Stimulated activated naive CD8-positive, alpha-beta T cell treated with anti-CD3 and anti-CD28 coated beads, Interleukin-15, Interleukin-2, amounts not matched to agents 100 ng/mL and 50 ng/mL, for 24 hours (primary cell): ENCODE measurements around the gene PPM1A.
A peak's percentile ranks its signal among the peaks of the same experiment; 100 is the strongest.

ENCODE experiments used
- H3K27ac Mint-ChIP-seq: one replicate; pipeline ENCODE4 v1.8.0; 2021; ENCODE audit warnings: mild to moderate bottlenecking, mixed read lengths
- H3K27me3 Mint-ChIP-seq: one replicate; pipeline ENCODE4 v1.8.0; 2021; ENCODE audit warnings: mixed read lengths
- H3K36me3 Mint-ChIP-seq: one replicate; pipeline ENCODE4 v1.8.0; 2021; ENCODE audit warnings: low read depth, mixed read lengths
- H3K4me1 Mint-ChIP-seq: one replicate; pipeline ENCODE4 v1.8.0; 2021; ENCODE audit warnings: low read depth, mixed read lengths
- H3K4me3 Mint-ChIP-seq: one replicate; pipeline ENCODE4 v1.8.0; 2021; ENCODE audit warnings: mild to moderate bottlenecking, mixed read lengths
- H3K9me3 Mint-ChIP-seq: one replicate; pipeline ENCODE4 v1.8.0; 2021; ENCODE audit warnings: mixed read lengths

Gene PPM1A

DNA sequence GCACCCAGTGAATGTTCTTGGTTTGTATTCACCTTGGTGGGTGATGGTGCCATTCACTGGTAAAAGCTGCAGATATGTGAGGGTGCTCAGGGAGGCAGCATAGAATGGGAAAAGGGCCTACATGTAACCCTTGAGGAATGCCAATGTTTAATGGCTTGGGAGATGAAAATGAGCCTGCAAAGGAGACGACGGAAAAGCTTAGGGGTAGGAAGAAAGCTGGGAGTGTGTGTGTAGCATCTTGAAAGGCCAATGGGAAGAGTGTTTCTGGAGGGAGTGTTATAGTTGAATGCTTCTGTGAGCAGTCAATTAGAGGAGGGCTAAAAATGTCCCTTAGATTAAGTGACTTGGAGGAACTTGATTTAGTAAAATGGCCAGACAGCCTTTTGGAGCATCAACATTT is 24.9 kb downstream of the PPM1A start:
- Mint-ChIP-seq H3K4me3 (no peak overlapping the region), H3K4me1 (peaks cover 64% of the 10 kb centered on the region), H3K36me3 (peaks cover 25% of the 10 kb centered on the region), H3K27me3 (no peaks in the 10 kb centered on the region), H3K9me3 (no peaks in the 10 kb centered on the region), H3K27ac (no peak overlapping the region)

- Mint-ChIP-seq H3K27ac (no peak overlapping the region), H3K9me3 (no peaks in the 10 kb centered on the region), H3K4me1 (peaks cover 64% of the 10 kb centered on the region), H3K4me3 (no peak overlapping the region), H3K27me3 (no peaks in the 10 kb centered on the region), H3K36me3 (peaks cover 24% of the 10 kb centered on the region)
Observed at GRCh38 chr14:60274448-60274847, 25.4 kb downstream of the PPM1A start.

- no peak overlapping the region for H3K27ac Mint-ChIP-seq
- H3K4me3 Mint-ChIP-seq = no peak overlapping the region
- no peaks in the 10 kb centered on the region for H3K9me3 Mint-ChIP-seq
- H3K27me3 Mint-ChIP-seq = no peaks in the 10 kb centered on the region
- H3K36me3 Mint-ChIP-seq = peaks cover 18% of the 10 kb centered on the region
- peaks cover 60% of the 10 kb centered on the region for H3K4me1 Mint-ChIP-seq
Observed at GRCh38 chr14:60275932-60276331, 26.9 kb downstream of the PPM1A start.

DNA sequence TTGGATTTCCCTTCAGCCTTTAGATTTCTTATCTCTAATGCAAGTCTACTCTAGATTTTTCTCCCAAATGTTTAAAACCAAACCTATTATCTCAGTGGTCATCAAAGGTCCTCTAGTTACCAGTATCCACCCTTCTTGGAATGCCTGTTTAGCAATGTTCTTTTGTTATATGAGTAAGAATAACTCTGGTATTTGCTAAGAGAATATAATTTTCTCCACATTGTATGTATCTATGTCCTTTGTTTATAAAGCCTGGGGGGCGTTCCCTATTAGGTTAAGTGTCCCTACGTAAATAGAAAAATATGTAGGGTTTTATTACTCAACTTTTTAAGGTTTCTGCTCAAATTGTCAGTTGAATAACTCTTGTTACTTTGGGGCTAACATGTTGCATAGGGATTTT is 27.3 kb downstream of the PPM1A start:
- H3K4me1 Mint-ChIP-seq = peaks cover 57% of the 10 kb centered on the region
- H3K27me3 Mint-ChIP-seq = no peaks in the 10 kb centered on the region
- H3K9me3 Mint-ChIP-seq = no peaks in the 10 kb centered on the region
- H3K36me3 Mint-ChIP-seq = peaks cover 16% of the 10 kb centered on the region
- H3K4me3 Mint-ChIP-seq = no peak overlapping the region
- no peak overlapping the region for H3K27ac Mint-ChIP-seq

- no peaks in the 10 kb centered on the region for H3K27me3 Mint-ChIP-seq
- peaks cover 47% of the 10 kb centered on the region for H3K4me1 Mint-ChIP-seq
- no peak overlapping the region for H3K27ac Mint-ChIP-seq
- H3K36me3 Mint-ChIP-seq = peaks cover 26% of the 10 kb centered on the region
- no peaks in the 10 kb centered on the region for H3K9me3 Mint-ChIP-seq
- H3K4me3 Mint-ChIP-seq = no peak overlapping the region
Observed at GRCh38 chr14:60277605-60278190, 28.7 kb downstream of the PPM1A start.

DNA sequence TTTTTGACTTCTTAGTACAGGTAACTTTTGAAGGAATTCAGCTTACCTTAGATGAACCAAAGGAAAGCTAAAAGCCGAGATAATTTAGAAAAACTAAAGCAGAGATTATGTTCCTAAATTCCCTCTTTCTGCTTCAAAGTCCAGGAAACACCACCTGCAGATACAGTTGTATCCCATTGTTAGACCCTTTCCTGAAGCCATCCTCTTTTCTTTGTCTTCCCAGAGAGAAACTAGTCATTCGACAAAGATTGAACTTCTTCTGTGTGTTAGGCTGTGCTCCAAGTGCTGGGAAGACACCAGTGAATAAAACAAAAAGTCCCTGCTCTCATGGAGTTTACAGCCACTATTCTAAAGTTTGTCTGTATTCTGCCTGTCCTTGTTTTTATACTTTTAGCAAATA is 29.3 kb downstream of the PPM1A start:
- peaks cover 33% of the 10 kb centered on the region for H3K36me3 Mint-ChIP-seq
- peaks cover 45% of the 10 kb centered on the region for H3K4me1 Mint-ChIP-seq
- H3K27ac Mint-ChIP-seq = no peak overlapping the region
- H3K27me3 Mint-ChIP-seq = no peaks in the 10 kb centered on the region
- H3K4me3 Mint-ChIP-seq = no peak overlapping the region
- no peaks in the 10 kb centered on the region for H3K9me3 Mint-ChIP-seq

GRCh38 chr14:60287452-60287851 is 38.4 kb downstream of the PPM1A start:
- H3K9me3 Mint-ChIP-seq = no peaks in the 10 kb centered on the region
- no peaks in the 10 kb centered on the region for H3K27me3 Mint-ChIP-seq
- H3K4me3 Mint-ChIP-seq = no peak overlapping the region
- peaks cover 5% of the 10 kb centered on the region for H3K4me1 Mint-ChIP-seq
- H3K36me3 Mint-ChIP-seq = peaks cover 56% of the 10 kb centered on the region
- H3K27ac Mint-ChIP-seq = no peak overlapping the region

GRCh38 chr14:60288279-60288678 is 39.3 kb downstream of the PPM1A start:
- H3K9me3 Mint-ChIP-seq = no peaks in the 10 kb centered on the region
- H3K36me3 Mint-ChIP-seq = peaks cover 56% of the 10 kb centered on the region
- no peak overlapping the region for H3K4me3 Mint-ChIP-seq
- no peak overlapping the region for H3K27ac Mint-ChIP-seq
- peaks cover under 1% of the 10 kb centered on the region for H3K4me1 Mint-ChIP-seq
- H3K27me3 Mint-ChIP-seq = no peaks in the 10 kb centered on the region

DNA sequence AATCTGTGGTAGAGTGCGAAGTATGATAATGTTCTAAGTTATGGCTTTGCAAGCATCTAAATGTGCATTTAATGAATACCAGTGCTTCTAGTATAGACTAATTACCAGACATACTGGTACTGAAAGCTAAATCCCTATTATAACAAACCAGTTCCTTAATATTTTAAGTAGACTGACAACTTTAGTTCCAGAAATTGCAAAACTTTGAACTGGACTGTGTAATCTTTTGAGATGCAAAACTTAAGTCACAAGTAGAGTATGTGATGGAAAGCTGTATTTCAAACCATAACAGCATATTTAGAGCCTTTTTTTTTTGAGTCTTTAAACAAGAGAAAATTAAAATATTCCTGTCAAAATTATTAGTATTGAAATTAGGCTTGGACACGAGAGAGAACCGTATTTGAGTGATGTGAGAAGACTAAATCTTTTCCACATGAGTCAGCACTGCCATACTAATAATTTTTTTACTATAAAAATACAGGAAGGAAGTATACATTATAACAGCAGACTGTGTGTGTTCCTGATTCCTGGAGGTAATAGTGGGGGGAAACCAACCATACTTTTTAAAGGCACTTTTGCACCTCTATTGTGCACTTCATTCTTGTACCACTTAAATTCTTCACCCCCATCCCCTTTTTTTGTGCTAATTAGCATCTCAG is 45.5 kb downstream of the PPM1A start:
- no peak overlapping the region for H3K4me3 Mint-ChIP-seq
- H3K27ac Mint-ChIP-seq = no peak overlapping the region
- H3K9me3 Mint-ChIP-seq = no peaks in the 10 kb centered on the region
- H3K4me1 Mint-ChIP-seq = no peaks in the 10 kb centered on the region
- peaks cover 38% of the 10 kb centered on the region for H3K36me3 Mint-ChIP-seq
- H3K27me3 Mint-ChIP-seq = no peaks in the 10 kb centered on the region

- no peaks in the 10 kb centered on the region for H3K9me3 Mint-ChIP-seq
- H3K36me3 Mint-ChIP-seq = peaks cover 11% of the 10 kb centered on the region
- H3K27me3 Mint-ChIP-seq = no peaks in the 10 kb centered on the region
- H3K4me3 Mint-ChIP-seq = no peak overlapping the region
- H3K4me1 Mint-ChIP-seq = no peaks in the 10 kb centered on the region
- no peak overlapping the region for H3K27ac Mint-ChIP-seq
Observed at GRCh38 chr14:60300019-60300418, 51.0 kb downstream of the PPM1A start.

- Mint-ChIP-seq H3K4me1 (no peaks in the 10 kb centered on the region), H3K9me3 (no peaks in the 10 kb centered on the region), H3K27me3 (no peaks in the 10 kb centered on the region)
Observed at GRCh38 chr14:60301685-60302084, 52.7 kb downstream of the PPM1A start.

GRCh38 chr14:60302663-60303062 is 53.6 kb downstream of the PPM1A start:
- H3K9me3 Mint-ChIP-seq = no peaks in the 10 kb centered on the region
- H3K36me3 Mint-ChIP-seq = peaks cover 4% of the 10 kb centered on the region
- H3K4me3 Mint-ChIP-seq = no peak overlapping the region
- H3K4me1 Mint-ChIP-seq = no peaks in the 10 kb centered on the region
- H3K27ac Mint-ChIP-seq = no peak overlapping the region
- no peaks in the 10 kb centered on the region for H3K27me3 Mint-ChIP-seq

More at GRCh38 chr14:60301685-60302084, 52.7 kb downstream of the PPM1A start:
- H3K36me3 Mint-ChIP-seq = peaks cover 9% of the 10 kb centered on the region
- no peak overlapping the region for H3K4me3 Mint-ChIP-seq
- H3K27ac Mint-ChIP-seq = peak overlapping the region; percentile 47

GRCh38 chr14:60303745-60304144 is 54.7 kb downstream of the PPM1A start:
- no peaks in the 10 kb centered on the region for H3K4me1 Mint-ChIP-seq
- no peak overlapping the region for H3K4me3 Mint-ChIP-seq
- H3K9me3 Mint-ChIP-seq = no peaks in the 10 kb centered on the region
- H3K27ac Mint-ChIP-seq = no peak overlapping the region
- no peaks in the 10 kb centered on the region for H3K27me3 Mint-ChIP-seq
- peaks cover 4% of the 10 kb centered on the region for H3K36me3 Mint-ChIP-seq

DNA sequence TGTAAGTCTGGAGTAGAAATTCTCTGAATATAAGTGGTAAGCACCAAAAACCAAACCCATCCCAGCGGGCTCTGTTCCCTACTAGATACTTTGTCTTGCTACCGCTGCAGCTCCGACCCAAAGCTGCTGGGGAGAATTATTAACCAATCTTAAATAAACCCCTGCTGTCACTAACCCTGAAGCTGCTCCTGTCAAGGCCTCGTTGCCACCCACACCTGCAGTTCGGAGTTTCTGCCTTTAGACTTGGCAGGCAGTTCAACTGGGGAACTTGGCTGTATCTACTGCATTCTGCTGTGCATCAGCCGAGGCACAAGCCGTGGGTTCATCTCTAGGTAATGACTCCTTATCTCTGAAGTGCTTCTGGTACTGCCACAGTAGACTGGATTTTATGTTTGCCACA is 55.5 kb downstream of the PPM1A start:
- Mint-ChIP-seq H3K4me1 (no peaks in the 10 kb centered on the region), H3K27me3 (no peaks in the 10 kb centered on the region), H3K4me3 (no peak overlapping the region), H3K27ac (no peak overlapping the region), H3K36me3 (peaks cover 4% of the 10 kb centered on the region), H3K9me3 (no peaks in the 10 kb centered on the region)

DNA sequence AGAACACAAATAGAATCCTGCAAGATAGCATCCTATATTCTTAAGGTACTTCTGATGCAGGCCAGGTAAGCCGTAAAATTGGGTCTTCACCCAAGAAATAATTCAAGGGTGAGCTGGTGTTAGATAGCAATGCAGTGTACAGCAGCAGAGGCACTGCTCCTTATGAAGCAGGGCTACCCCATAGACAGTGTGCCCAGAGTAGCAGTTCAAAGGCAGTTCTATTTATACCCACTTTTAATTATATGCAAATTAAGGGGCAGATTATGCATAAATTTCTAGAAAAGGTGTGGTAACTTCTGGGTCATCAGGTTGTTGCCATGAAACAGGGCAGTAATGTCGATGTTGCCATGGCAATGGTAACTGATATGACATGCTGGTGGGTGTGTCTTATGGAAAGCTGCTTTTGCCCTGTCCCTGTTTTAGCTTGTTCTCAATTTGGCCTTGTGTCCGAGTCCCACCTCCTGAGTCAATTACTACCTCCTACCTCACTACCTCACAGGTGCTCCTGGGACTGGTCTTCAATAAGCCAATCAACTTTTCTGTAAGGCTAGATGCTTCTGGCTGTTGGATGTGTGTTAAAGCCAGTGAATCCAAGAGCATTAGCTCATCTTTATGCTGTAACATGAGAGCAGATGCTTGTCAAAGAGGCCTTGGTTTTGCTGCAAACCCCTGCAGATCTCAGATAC is 61.0 kb downstream of the PPM1A start:
- H3K9me3 Mint-ChIP-seq = no peaks in the 10 kb centered on the region
- H3K27ac Mint-ChIP-seq = no peak overlapping the region
- H3K36me3 Mint-ChIP-seq = no peaks in the 10 kb centered on the region
- no peak overlapping the region for H3K4me3 Mint-ChIP-seq
- H3K27me3 Mint-ChIP-seq = peaks cover 3% of the 10 kb centered on the region
- H3K4me1 Mint-ChIP-seq = no peaks in the 10 kb centered on the region
